Measurements from ENCODE around the gene FLNC.

- TF ChIP-seq PCBP2 (optimal IDR thresholded peaks at IDR 0.05; ENCODE audit: low read depth, low read length, poor library complexity, severe bottlenecking), result no peak
- no peak for TF ChIP-seq ZFP36L1 (CRISPR knock-in tag; IDR thresholded peaks at IDR 0.05)
- no peak for TF ChIP-seq RAD21 (CRISPR knock-in tag; IDR thresholded peaks at IDR 0.05)
- no peak for TF ChIP-seq CBFB (CRISPR knock-in tag; IDR thresholded peaks at IDR 0.05)
- no peak for TF ChIP-seq BHLHE40 (IDR thresholded peaks at IDR 0.05; ENCODE audit: low read length)
- no peak for TF ChIP-seq HIVEP1 (CRISPR knock-in tag; IDR thresholded peaks at IDR 0.05)
- TF ChIP-seq ETV5 (CRISPR knock-in tag; IDR thresholded peaks at IDR 0.05; ENCODE audit: borderline replicate concordance), result no peak
- TF ChIP-seq CTCF (CRISPR knock-in tag; IDR thresholded peaks at IDR 0.05), result no peak
- TF ChIP-seq FOXA3 (CRISPR knock-in tag; IDR thresholded peaks at IDR 0.05), result no peak
- TF ChIP-seq RELA (CRISPR knock-in tag; IDR thresholded peaks at IDR 0.05), result no peak
- no peak for TF ChIP-seq ESRRA (CRISPR knock-in tag; IDR thresholded peaks at IDR 0.05; ENCODE audit: low read depth)
- TF ChIP-seq POLR2A (IDR thresholded peaks at IDR 0.05; ENCODE audit: insufficient read depth in 1 of 2, low read depth in 2 of 2, low read length in 2 of 2), result no peak
- TF ChIP-seq RFX5 (IDR thresholded peaks at IDR 0.05; ENCODE audit: low read depth, low read length), result no peak
Measured at GRCh38 chr7:128814499-128814898, 15.7 kb upstream of the FLNC start.
